GM18951 (cell line): Measurements from ENCODE around the gene DHX35.

ENCODE experiments used
- POLR2A ChIP-seq: IDR thresholded peaks from 4 replicates; pipeline ENCODE4 v1.6.1; 2011; ENCODE audit warnings: mild to moderate bottlenecking; ENCODE audit not compliant: insufficient read length, insufficient read depth; ENCODE audit errors: extremely low read depth
- in situ Hi-C: fragments of 300-500 bp; cut with MboI; formaldehyde crosslinking; loops from one replicate; pipeline ENCODE4 v1.12.0; 2022; ENCODE audit warnings: low sequenced_read_pairs, mixed read lengths, inconsistent platforms; ENCODE audit not compliant: unreplicated experiment

DHX35 gene

DNA sequence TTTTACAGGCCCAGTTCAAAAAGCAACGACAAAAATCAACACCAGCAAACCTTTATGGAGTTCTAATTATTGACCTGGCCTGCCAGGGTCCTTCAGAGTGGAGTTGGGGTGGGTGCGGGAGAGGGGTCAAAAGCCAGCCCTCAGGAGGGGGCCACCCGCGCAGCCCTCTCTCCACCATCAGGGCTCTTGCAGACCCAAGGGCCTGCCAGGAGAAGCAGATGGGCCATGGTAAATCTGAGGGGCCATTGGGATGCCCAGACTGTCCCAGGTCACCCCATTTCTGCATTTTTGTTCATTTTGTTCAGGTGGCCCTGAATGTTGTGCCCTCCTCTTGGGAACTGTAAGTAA is 88.4 kb downstream of the DHX35 start:
- TF ChIP-seq POLR2A, result no peak
- in situ Hi-C loops, result no loop called here

- in situ Hi-C loops, result no loop called here
- no peak for TF ChIP-seq POLR2A
These were observed 90.5 kb downstream of the DHX35 start for GRCh38 chr20:39052676-39053075.

- TF ChIP-seq POLR2A, result no peak
- in situ Hi-C loops, result no loop called here
These were observed 95.0 kb downstream of the DHX35 start for GRCh38 chr20:39057143-39057542.

GRCh38 chr20:39057911-39058310 is 95.8 kb downstream of the DHX35 start:
- TF ChIP-seq POLR2A, result no peak
- in situ Hi-C loops, result no loop called here

DNA sequence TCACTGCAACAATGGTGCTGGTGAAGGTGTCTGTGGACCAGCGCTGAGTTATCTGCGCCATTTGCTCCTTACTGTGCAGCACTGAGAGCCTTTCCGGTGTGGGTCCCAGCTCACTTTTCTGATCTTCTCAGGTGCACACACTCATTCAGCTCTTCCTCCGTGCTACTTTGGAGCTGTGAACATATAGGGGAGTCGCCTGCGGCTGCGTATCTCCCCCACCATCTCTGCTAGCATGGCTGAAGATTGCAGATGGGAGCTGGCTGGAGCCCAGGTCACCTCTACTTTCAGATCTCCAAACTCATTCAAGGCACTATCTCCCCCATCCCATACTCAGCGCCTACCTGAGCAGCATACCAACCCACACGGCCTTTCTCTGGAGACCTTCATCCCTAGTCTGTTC is 96.9 kb downstream of the DHX35 start:
- TF ChIP-seq POLR2A, result no peak
- in situ Hi-C loops, result no loop called here

- in situ Hi-C loops, result no loop called here
- no peak for TF ChIP-seq POLR2A
These were observed 104.5 kb downstream of the DHX35 start for GRCh38 chr20:39066471-39067242.

GRCh38 chr20:39067526-39068216 is 105.5 kb downstream of the DHX35 start:
- in situ Hi-C loops, result no loop called here
- TF ChIP-seq POLR2A, result no peak

GRCh38 chr20:39069976-39070375 is 107.8 kb downstream of the DHX35 start:
- TF ChIP-seq POLR2A, result no peak
- in situ Hi-C loops, result no loop called here

DNA sequence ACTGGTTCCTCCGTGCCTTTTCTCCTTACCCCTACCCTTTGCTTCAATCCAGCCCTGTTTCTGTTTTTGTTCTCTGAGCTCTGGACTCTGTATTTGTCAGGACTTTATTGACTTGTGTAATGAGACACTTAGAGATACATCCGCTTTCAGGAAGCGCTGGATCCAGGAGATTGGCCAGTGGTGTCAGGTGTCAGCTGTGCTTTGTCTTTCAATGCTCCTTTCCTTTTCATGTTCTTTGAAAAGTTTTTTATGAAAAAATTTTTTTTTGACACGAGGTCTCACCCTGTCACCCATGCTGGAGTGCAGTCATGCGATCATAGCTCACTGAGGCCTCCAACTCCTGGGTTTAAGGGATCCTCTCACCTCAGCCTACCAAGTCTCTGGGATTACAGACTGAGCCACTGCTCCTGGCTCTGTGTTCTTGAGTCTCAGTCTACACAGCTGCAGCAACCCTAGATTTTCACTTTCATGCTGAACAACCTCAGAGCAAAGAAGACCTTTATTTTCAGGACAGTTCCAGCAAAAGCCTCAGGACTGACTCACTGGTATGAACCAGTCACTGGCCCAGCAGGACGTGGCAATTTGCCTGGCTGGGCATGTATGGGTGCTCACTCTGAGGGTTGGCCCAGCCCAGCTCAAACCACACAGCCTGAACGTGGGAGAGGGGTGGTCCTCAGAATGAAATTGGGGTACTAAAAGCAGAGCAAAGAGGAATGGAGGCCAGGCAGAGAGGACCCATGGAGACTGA is 108.5 kb downstream of the DHX35 start:
- in situ Hi-C loops, result no loop called here
- no peak for TF ChIP-seq POLR2A

- in situ Hi-C loops, result no loop called here
- TF ChIP-seq POLR2A, result no peak
These were observed 110.0 kb downstream of the DHX35 start for GRCh38 chr20:39072132-39072531.

DNA sequence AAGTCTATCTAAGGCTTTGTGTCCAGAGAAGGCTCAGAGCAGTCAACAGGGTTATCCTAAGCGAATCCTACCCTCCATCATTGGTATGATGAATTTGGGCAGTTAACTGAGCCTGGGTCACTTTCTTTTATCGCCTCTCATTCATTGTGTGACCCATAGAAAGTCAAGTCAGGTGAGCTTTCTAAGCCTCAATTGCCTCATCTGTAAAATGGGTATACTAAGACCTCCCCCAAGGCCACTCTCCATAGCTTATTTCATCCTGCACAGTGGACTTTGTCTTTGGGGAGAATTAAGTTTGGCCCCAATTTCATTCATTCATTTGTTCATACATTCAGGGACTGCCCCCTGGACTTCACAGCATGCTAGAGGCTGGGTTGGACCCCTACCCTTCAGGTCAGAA is 110.5 kb downstream of the DHX35 start:
- TF ChIP-seq POLR2A, result no peak
- in situ Hi-C loops, result no loop called here

- TF ChIP-seq POLR2A, result no peak
- in situ Hi-C loops, result no loop called here
These were observed 113.6 kb downstream of the DHX35 start for GRCh38 chr20:39075731-39076130.

- TF ChIP-seq POLR2A, result no peak
These were observed 114.8 kb downstream of the DHX35 start for GRCh38 chr20:39076958-39077357.

More at GRCh38 chr20:39076958-39077357, 114.8 kb downstream of the DHX35 start:
- in situ Hi-C loops, result no loop called here
